ENCODE results near the gene NNT.

NNT gene

GRCh38 chr5:43675357-43675756, 72.4 kb downstream of the NNT start:
- H4K20me1 ChIP-seq (ENCODE audit: insufficient read depth, low read length) = no peaks in the 10 kb centered on the region
- TF ChIP-seq EZH2 (IDR thresholded peaks at IDR 0.05; ENCODE audit: borderline replicate concordance, low read depth, low read length, severe bottlenecking) (no peak), CTCF (IDR thresholded peaks at IDR 0.05; ENCODE audit: borderline replicate concordance, extremely low read depth, low read length, poor library complexity, severe bottlenecking) (no peak)
- no peak overlapping the region for H3K4me3 ChIP-seq (ENCODE audit: low read depth in 1 of 2, low read length in 2 of 2)
- ATAC-seq (ENCODE audit: insufficient read depth, low read depth) (no peak), DNase-seq (no peak)
- no peaks in the 10 kb centered on the region for H3K4me1 ChIP-seq (ENCODE audit: insufficient read depth, low read length)
- H3K27me3 ChIP-seq (ENCODE audit: insufficient read depth, low read length, poor library complexity) = no peaks in the 10 kb centered on the region
- H3K9me3 ChIP-seq (ENCODE audit: insufficient read depth, low read length, severe bottlenecking) = no peaks in the 10 kb centered on the region
- peaks cover 56% of the 10 kb centered on the region for H3K36me3 ChIP-seq (ENCODE audit: insufficient read depth, low read length)
- H2AFZ ChIP-seq (ENCODE audit: low read depth, low read length) = no peak overlapping the region
- H3K27ac ChIP-seq (ENCODE audit: low read length) = no peak overlapping the region
- H3K4me2 ChIP-seq (ENCODE audit: insufficient read depth, low read length) = no peak overlapping the region
- H3K79me2 ChIP-seq (ENCODE audit: insufficient read depth, low read length) = peaks cover 4% of the 10 kb centered on the region; the same call in 1 of the 2 replicates
- no peak overlapping the region for H3K9ac ChIP-seq (ENCODE audit: low read depth, low read length)

- Histone ChIP-seq H2AFZ (ENCODE audit: low read depth, low read length) (no peak overlapping the region), H4K20me1 (ENCODE audit: insufficient read depth, low read length) (no peaks in the 10 kb centered on the region), H3K9me3 (ENCODE audit: insufficient read depth, low read length, severe bottlenecking) (no peaks in the 10 kb centered on the region), H3K4me2 (ENCODE audit: insufficient read depth, low read length) (no peak overlapping the region), H3K36me3 (ENCODE audit: insufficient read depth, low read length) (peaks cover 62% of the 10 kb centered on the region), H3K4me3 (ENCODE audit: low read depth in 1 of 2, low read length in 2 of 2) (no peak overlapping the region), H3K4me1 (ENCODE audit: insufficient read depth, low read length) (no peaks in the 10 kb centered on the region), H3K79me2 (ENCODE audit: insufficient read depth, low read length) (0 out of 2 replicates have a peak, but pooled peaks cover 2% of the 10 kb centered on the region), H3K9ac (ENCODE audit: low read depth, low read length) (no peak overlapping the region), H3K27ac (ENCODE audit: low read length) (no peak overlapping the region), H3K27me3 (ENCODE audit: insufficient read depth, low read length, poor library complexity) (no peaks in the 10 kb centered on the region)
- no peak for DNase-seq
- ATAC-seq (ENCODE audit: insufficient read depth, low read depth) = no peak
- TF ChIP-seq CTCF (IDR thresholded peaks at IDR 0.05; ENCODE audit: borderline replicate concordance, extremely low read depth, low read length, poor library complexity, severe bottlenecking) (no peak), EZH2 (IDR thresholded peaks at IDR 0.05; ENCODE audit: borderline replicate concordance, low read depth, low read length, severe bottlenecking) (no peak)
These were observed 73.3 kb downstream of the NNT start for GRCh38 chr5:43676083-43676840.

- H3K4me2 ChIP-seq (ENCODE audit: insufficient read depth, low read length) = no peak overlapping the region
- DNase-seq (no peak), ATAC-seq (ENCODE audit: insufficient read depth, low read depth) (no peak)
- peaks cover 70% of the 10 kb centered on the region for H3K36me3 ChIP-seq (ENCODE audit: insufficient read depth, low read length)
- H3K4me1 ChIP-seq (ENCODE audit: insufficient read depth, low read length) = no peaks in the 10 kb centered on the region
- no peaks in the 10 kb centered on the region for H3K27me3 ChIP-seq (ENCODE audit: insufficient read depth, low read length, poor library complexity)
- H3K4me3 ChIP-seq (ENCODE audit: low read depth in 1 of 2, low read length in 2 of 2) = no peak overlapping the region
- TF ChIP-seq CTCF (IDR thresholded peaks at IDR 0.05; ENCODE audit: borderline replicate concordance, extremely low read depth, low read length, poor library complexity, severe bottlenecking) (no peak), EZH2 (IDR thresholded peaks at IDR 0.05; ENCODE audit: borderline replicate concordance, low read depth, low read length, severe bottlenecking) (no peak)
- H3K9ac ChIP-seq (ENCODE audit: low read depth, low read length) = no peak overlapping the region
- no peaks in the 10 kb centered on the region for H4K20me1 ChIP-seq (ENCODE audit: insufficient read depth, low read length)
- H3K27ac ChIP-seq (ENCODE audit: low read length) = no peak overlapping the region
- no peak overlapping the region for H2AFZ ChIP-seq (ENCODE audit: low read depth, low read length)
- H3K9me3 ChIP-seq (ENCODE audit: insufficient read depth, low read length, severe bottlenecking) = no peaks in the 10 kb centered on the region
- H3K79me2 ChIP-seq (ENCODE audit: insufficient read depth, low read length) = 0 out of 2 replicates have a peak, but pooled peaks cover 2% of the 10 kb centered on the region
These were observed 74.3 kb downstream of the NNT start for GRCh38 chr5:43677253-43677652.

Data from DND-41 (cell line).